HepG2 (cell line): Measurements from ENCODE around the gene AMIGO1. TPM values are rescaled to one million over a fixed set of nuclear protein-coding genes. Genes with fewer than 3 reads are reported as not detected.

Source experiments
- RBAK ChIP-seq: sonication (generic); formaldehyde crosslinking; IDR thresholded peaks from 2 replicates; pipeline ENCODE4 v1.5.1; 2020; ENCODE audit warnings: mild to moderate bottlenecking, missing genetic modification reagents
- REXO4 ChIP-seq: sonication (generic); formaldehyde crosslinking; IDR thresholded peaks from 2 replicates; pipeline ENCODE4 v1.8.0; 2022; ENCODE audit warnings: missing genetic modification reagents, mild to moderate bottlenecking, borderline replicate concordance
- YY1 ChIP-seq: IDR thresholded peaks from 2 replicates; pipeline ENCODE4 v1.6.1; 2011; ENCODE audit warnings: low read length, low read depth, moderate library complexity, mild to moderate bottlenecking; ENCODE audit not compliant: insufficient read depth, insufficient replicate concordance
- ZFAT ChIP-seq: sonication (generic); formaldehyde crosslinking; conservative IDR thresholded peaks from 2 replicates; pipeline ENCODE4 v1.8.1; 2023; ENCODE audit warnings: missing genetic modification reagents, inconsistent platforms
- ZFP82 ChIP-seq: sonication (generic); formaldehyde crosslinking; IDR thresholded peaks from 2 replicates; pipeline ENCODE4 v1.5.1; 2020; ENCODE audit warnings: mild to moderate bottlenecking, missing genetic modification reagents, borderline replicate concordance
- ZNF10 ChIP-seq: sonication (generic); formaldehyde crosslinking; IDR thresholded peaks from 2 replicates; pipeline ENCODE4 v1.4.0; 2020; ENCODE audit warnings: mild to moderate bottlenecking, low read depth, missing genetic modification reagents, borderline replicate concordance
- ZNF703 ChIP-seq: sonication (generic); formaldehyde crosslinking; IDR thresholded peaks from 2 replicates; pipeline ENCODE4 v1.5.1; 2020; ENCODE audit warnings: missing genetic modification reagents, mild to moderate bottlenecking, moderate library complexity, borderline replicate concordance
- ZNF749 ChIP-seq: sonication (generic); formaldehyde crosslinking; IDR thresholded peaks from 2 replicates; pipeline ENCODE4 v1.8.0; 2022; ENCODE audit warnings: mild to moderate bottlenecking, missing genetic modification reagents, moderate library complexity, borderline replicate concordance
- polyA plus RNA-seq, 8 experiments: library from polyadenylated mRNA; depleted of rRNA in 3 of 8; stranded (reverse) in 7 of 8; unstranded in 1 of 8; fragments of >200 nt; fragmentation: Illumina TruSeq in 4 of 8; extraction: Trizol in 4 of 8; gene quantifications; 2 replicates each; pipeline versions ENCODE4 v1.2.1 to v1.2.3, GENCODE V29; 2011 to 2016; ENCODE audit warnings: low read depth in 4 of 8, missing spikeins in 1 of 8, mixed read lengths in 1 of 8; ENCODE audit not compliant: insufficient read depth in 1 of 8
- total RNA-seq, 5 experiments: library from RNA; depleted of rRNA; stranded (reverse); fragments of >200 nt; fragmentation: Illumina TruSeq; extraction: Trizol; gene quantifications; 2 replicates each; pipeline ENCODE4 v1.2.3, GENCODE V29; 2016; ENCODE audit warnings: low read depth in 1 of 5
- TF ChIP-seq, protein P1 (sequence below): sonication (generic); formaldehyde crosslinking; IDR thresholded peaks from 2 replicates; pipeline ENCODE4 v1.8.1; 2023; ENCODE audit warnings: mild to moderate bottlenecking, missing genetic modification reagents, borderline replicate concordance
- TF ChIP-seq, protein P2 (sequence below): sonication (generic); formaldehyde crosslinking; IDR thresholded peaks from 2 replicates; pipeline ENCODE4 v1.8.0; 2022; ENCODE audit warnings: low read depth, missing genetic modification reagents
- TF ChIP-seq, protein P3 (sequence below): sonication (generic); formaldehyde crosslinking; IDR thresholded peaks from 2 replicates; pipeline ENCODE4 v1.8.1; 2022; ENCODE audit warnings: low read depth, mild to moderate bottlenecking, missing genetic modification reagents
- TF ChIP-seq, protein P4 (sequence below): sonication (generic); formaldehyde crosslinking; IDR thresholded peaks from one replicate; pipeline ENCODE4 v1.5.1; 2020; ENCODE audit warnings: mild to moderate bottlenecking, missing genetic modification reagents; ENCODE audit errors: not compliant biosample characterization

Gene AMIGO1
- total and polyA plus RNA-seq, 2 of the 13 experiments (the other 11 are each of a cell fraction or from before 2014, with no cell fraction given) = 0.40 to 1.3 TPM

DNA sequence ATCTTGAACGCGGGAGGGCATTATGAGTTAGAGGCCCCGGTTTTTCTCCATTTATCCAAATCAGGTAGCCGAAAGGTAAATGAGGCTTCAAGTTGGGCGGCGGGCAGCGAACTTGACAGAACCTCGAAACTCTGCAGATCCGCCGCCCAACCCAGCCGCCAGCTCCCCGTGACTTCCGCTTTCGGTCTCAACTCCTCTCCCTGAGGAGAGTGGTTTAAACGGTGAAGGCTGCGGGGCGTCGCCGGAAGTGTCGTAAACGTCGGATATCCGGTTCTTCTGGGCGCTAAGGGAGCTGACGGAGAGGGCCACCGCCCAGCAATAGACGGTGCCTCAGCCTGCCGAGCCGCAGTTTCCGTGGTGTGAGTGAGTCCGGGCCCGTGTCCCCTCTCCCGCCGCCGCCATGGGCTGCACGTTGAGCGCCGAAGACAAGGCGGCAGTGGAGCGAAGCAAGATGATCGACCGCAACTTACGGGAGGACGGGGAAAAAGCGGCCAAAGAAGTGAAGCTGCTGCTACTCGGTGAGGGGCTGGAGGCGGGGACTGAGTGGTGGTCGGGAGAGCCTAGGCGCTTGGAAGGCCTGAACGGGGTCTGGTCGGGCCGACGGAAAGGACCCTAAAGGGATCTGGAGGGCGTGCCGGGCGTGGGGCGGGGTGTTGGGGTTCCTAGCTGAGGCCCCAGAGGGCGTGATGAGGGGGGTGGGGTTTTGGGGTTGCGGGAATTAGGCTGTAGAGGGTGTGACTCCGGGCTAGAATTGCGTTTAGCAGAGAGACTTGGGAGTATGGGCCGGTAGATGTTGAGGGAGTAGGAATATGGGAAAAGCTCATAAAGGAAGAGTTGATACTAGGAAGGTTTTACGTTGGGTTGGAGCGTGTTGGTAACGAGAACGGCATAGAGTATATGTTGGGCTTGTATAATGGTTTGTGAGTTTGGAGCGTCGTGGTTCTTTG lies 39.1 kb upstream of the AMIGO1 start, which contains the start of gene GNAI3 (continued):
- no peak for TF ChIP-seq REXO4 (CRISPR knock-in tag)
- no peak; the same call in 1 of the 2 replicates for TF ChIP-seq RBAK (CRISPR knock-in tag)
- TF ChIP-seq ZFP82 = no peak
- TF ChIP-seq, protein P1, sequence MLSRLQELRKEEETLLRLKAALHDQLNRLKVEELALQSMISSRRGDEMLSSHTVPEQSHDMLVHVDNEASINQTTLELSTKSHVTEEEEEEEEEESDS = no peak; the same call in 1 of the 2 replicates
- TF ChIP-seq, protein P2, sequence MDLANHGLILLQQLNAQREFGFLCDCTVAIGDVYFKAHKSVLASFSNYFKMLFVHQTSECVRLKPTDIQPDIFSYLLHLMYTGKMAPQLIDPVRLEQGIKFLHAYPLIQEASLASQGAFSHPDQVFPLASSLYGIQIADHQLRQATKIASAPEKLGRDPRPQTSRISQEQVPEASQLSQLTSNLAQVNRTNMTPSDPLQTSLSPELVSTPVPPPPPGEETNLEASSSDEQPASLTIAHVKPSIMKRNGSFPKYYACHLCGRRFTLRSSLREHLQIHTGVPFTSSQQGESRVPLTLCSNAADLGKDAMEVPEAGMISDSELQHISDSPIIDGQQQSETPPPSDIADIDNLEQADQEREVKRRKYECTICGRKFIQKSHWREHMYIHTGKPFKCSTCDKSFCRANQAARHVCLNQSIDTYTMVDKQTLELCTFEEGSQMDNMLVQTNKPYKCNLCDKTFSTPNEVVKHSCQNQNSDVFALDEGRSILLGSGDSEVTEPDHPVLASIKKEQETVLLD = 0 out of 2 replicates have a peak, but pooled peaks have one; percentile 51
- TF ChIP-seq ZNF10 = no peak
- peak; percentile 70 for TF ChIP-seq YY1
- TF ChIP-seq, protein P3, sequence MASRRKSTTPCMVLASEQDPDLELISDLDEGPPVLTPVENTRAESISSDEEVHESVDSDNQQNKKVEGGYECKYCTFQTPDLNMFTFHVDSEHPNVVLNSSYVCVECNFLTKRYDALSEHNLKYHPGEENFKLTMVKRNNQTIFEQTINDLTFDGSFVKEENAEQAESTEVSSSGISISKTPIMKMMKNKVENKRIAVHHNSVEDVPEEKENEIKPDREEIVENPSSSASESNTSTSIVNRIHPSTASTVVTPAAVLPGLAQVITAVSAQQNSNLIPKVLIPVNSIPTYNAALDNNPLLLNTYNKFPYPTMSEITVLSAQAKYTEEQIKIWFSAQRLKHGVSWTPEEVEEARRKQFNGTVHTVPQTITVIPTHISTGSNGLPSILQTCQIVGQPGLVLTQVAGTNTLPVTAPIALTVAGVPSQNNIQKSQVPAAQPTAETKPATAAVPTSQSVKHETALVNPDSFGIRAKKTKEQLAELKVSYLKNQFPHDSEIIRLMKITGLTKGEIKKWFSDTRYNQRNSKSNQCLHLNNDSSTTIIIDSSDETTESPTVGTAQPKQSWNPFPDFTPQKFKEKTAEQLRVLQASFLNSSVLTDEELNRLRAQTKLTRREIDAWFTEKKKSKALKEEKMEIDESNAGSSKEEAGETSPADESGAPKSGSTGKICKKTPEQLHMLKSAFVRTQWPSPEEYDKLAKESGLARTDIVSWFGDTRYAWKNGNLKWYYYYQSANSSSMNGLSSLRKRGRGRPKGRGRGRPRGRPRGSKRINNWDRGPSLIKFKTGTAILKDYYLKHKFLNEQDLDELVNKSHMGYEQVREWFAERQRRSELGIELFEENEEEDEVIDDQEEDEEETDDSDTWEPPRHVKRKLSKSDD (CRISPR knock-in tag) = no peak
- TF ChIP-seq ZNF703 (CRISPR knock-in tag) = no peak
- peak; percentile 68; the same call in 1 of the 2 replicates for TF ChIP-seq ZNF749 (CRISPR knock-in tag)
- TF ChIP-seq, protein P4, sequence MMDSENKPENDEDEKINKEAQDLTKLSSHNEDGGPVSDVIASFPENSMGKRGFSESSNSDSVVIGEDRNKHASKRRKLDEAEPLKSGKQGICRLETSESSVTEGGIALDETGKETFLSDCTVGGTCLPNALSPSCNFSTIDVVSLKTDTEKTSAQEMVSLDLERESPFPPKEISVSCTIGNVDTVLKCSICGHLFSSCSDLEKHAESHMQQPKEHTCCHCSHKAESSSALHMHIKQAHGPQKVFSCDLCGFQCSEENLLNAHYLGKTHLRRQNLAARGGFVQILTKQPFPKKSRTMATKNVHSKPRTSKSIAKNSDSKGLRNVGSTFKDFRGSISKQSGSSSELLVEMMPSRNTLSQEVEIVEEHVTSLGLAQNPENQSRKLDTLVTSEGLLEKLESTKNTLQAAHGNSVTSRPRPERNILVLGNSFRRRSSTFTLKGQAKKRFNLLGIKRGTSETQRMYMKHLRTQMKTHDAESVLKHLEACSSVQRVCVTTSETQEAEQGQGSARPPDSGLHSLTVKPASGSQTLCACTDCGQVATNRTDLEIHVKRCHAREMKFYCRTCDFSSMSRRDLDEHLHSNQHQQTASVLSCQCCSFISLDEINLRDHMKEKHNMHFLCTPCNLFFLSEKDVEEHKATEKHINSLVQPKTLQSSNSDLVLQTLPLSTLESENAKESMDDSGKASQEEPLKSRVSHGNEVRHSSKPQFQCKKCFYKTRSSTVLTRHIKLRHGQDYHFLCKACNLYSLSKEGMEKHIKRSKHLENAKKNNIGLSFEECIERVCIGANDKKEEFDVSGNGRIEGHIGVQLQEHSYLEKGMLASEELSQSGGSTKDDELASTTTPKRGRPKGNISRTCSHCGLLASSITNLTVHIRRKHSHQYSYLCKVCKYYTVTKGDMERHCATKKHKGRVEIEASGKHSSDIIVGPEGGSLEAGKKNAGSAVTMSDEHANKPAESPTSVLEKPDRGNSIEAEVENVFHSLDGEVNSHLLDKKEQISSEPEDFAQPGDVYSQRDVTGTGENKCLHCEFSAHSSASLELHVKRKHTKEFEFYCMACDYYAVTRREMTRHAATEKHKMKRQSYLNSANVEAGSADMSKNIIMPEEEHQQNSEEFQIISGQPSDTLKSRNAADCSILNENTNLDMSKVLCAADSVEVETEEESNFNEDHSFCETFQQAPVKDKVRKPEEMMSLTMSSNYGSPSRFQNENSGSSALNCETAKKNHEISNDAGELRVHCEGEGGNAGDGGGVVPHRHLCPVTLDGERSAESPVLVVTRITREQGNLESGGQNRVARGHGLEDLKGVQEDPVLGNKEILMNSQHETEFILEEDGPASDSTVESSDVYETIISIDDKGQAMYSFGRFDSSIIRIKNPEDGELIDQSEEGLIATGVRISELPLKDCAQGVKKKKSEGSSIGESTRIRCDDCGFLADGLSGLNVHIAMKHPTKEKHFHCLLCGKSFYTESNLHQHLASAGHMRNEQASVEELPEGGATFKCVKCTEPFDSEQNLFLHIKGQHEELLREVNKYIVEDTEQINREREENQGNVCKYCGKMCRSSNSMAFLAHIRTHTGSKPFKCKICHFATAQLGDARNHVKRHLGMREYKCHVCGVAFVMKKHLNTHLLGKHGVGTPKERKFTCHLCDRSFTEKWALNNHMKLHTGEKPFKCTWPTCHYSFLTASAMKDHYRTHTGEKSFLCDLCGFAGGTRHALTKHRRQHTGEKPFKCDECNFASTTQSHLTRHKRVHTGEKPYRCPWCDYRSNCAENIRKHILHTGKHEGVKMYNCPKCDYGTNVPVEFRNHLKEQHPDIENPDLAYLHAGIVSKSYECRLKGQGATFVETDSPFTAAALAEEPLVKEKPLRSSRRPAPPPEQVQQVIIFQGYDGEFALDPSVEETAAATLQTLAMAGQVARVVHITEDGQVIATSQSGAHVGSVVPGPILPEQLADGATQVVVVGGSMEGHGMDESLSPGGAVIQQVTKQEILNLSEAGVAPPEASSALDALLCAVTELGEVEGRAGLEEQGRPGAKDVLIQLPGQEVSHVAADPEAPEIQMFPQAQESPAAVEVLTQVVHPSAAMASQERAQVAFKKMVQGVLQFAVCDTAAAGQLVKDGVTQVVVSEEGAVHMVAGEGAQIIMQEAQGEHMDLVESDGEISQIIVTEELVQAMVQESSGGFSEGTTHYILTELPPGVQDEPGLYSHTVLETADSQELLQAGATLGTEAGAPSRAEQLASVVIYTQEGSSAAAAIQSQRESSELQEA (CRISPR knock-in tag) = no peak
- TF ChIP-seq ZFAT = no peak
